ENCODE results near the gene SNAP47.

Gene SNAP47

GRCh38 chr1:227773558-227773957, 38.3 kb downstream of the SNAP47 start:
- TF ChIP-seq NFIC (IDR thresholded peaks at IDR 0.05): no peak

- TF ChIP-seq FOXM1 (IDR thresholded peaks at IDR 0.05; ENCODE audit: borderline replicate concordance, low read depth) (no peak), CEBPB (IDR thresholded peaks at IDR 0.05) (no peak), REST (IDR thresholded peaks at IDR 0.05; ENCODE audit: low read depth) (no peak), TAF1 (IDR thresholded peaks at IDR 0.05; ENCODE audit: low read depth) (no peak), EP300 (IDR thresholded peaks at IDR 0.05; ENCODE audit: borderline replicate concordance) (no peak), USF1 (IDR thresholded peaks at IDR 0.05) (no peak), NFIC (IDR thresholded peaks at IDR 0.05) (no peak), TCF12 (IDR thresholded peaks at IDR 0.05; ENCODE audit: low read depth) (no peak), MAX (IDR thresholded peaks at IDR 0.05) (no peak), RAD21 (IDR thresholded peaks at IDR 0.05; ENCODE audit: low read depth) (no peak)
Measured at GRCh38 chr1:227774051-227774731, 39.0 kb downstream of the SNAP47 start.

- no peak for TF ChIP-seq RAD21 (IDR thresholded peaks at IDR 0.05; ENCODE audit: low read depth)
- TF ChIP-seq NFIC (IDR thresholded peaks at IDR 0.05): no peak
- no peak for TF ChIP-seq YY1 (IDR thresholded peaks at IDR 0.05; ENCODE audit: low read depth)
- no peak for TF ChIP-seq TEAD4 (IDR thresholded peaks at IDR 0.05)
- no peak for TF ChIP-seq REST (IDR thresholded peaks at IDR 0.05; ENCODE audit: low read depth)
- TF ChIP-seq USF1 (IDR thresholded peaks at IDR 0.05): no peak
- no peak for TF ChIP-seq CREB1 (IDR thresholded peaks at IDR 0.05; ENCODE audit: low read depth)
- no peak for TF ChIP-seq MAX (IDR thresholded peaks at IDR 0.05)
- TF ChIP-seq EP300 (IDR thresholded peaks at IDR 0.05; ENCODE audit: borderline replicate concordance): no peak
- TF ChIP-seq ZBTB7A (IDR thresholded peaks at IDR 0.05; ENCODE audit: low read depth): no peak
- no peak for TF ChIP-seq FOXM1 (IDR thresholded peaks at IDR 0.05; ENCODE audit: borderline replicate concordance, low read depth)
- TF ChIP-seq CEBPB (IDR thresholded peaks at IDR 0.05): no peak
- TF ChIP-seq TAF1 (IDR thresholded peaks at IDR 0.05; ENCODE audit: low read depth): no peak
- TF ChIP-seq TCF12 (IDR thresholded peaks at IDR 0.05; ENCODE audit: low read depth): no peak
- no peak for TF ChIP-seq EGR1 (IDR thresholded peaks at IDR 0.05)
Measured at GRCh38 chr1:227774821-227775661, 39.8 kb downstream of the SNAP47 start.

- no peak for TF ChIP-seq RAD21 (IDR thresholded peaks at IDR 0.05; ENCODE audit: low read depth)
- no peak for TF ChIP-seq EP300 (IDR thresholded peaks at IDR 0.05; ENCODE audit: borderline replicate concordance)
- no peak for TF ChIP-seq TAF1 (IDR thresholded peaks at IDR 0.05; ENCODE audit: low read depth)
- TF ChIP-seq TEAD4 (IDR thresholded peaks at IDR 0.05): no peak
- TF ChIP-seq CREB1 (IDR thresholded peaks at IDR 0.05; ENCODE audit: low read depth): no peak
- no peak for TF ChIP-seq EGR1 (IDR thresholded peaks at IDR 0.05)
- no peak for TF ChIP-seq MAX (IDR thresholded peaks at IDR 0.05)
- no peak for TF ChIP-seq FOXM1 (IDR thresholded peaks at IDR 0.05; ENCODE audit: borderline replicate concordance, low read depth)
- TF ChIP-seq USF1 (IDR thresholded peaks at IDR 0.05): no peak
- TF ChIP-seq TCF12 (IDR thresholded peaks at IDR 0.05; ENCODE audit: low read depth): no peak
Measured at GRCh38 chr1:227775841-227776240, 40.6 kb downstream of the SNAP47 start.

GRCh38 chr1:227776331-227776771, 41.1 kb downstream of the SNAP47 start:
- TF ChIP-seq REST (IDR thresholded peaks at IDR 0.05; ENCODE audit: low read depth) (no peak), USF1 (IDR thresholded peaks at IDR 0.05) (no peak), RAD21 (IDR thresholded peaks at IDR 0.05; ENCODE audit: low read depth) (no peak), ZBTB7A (IDR thresholded peaks at IDR 0.05; ENCODE audit: low read depth) (no peak), NFIC (IDR thresholded peaks at IDR 0.05) (no peak; the same call in 1 of the 2 replicates), TEAD4 (IDR thresholded peaks at IDR 0.05) (no peak), CEBPB (IDR thresholded peaks at IDR 0.05) (no peak), EGR1 (IDR thresholded peaks at IDR 0.05) (no peak), TAF1 (IDR thresholded peaks at IDR 0.05; ENCODE audit: low read depth) (no peak), YY1 (IDR thresholded peaks at IDR 0.05; ENCODE audit: low read depth) (no peak), EP300 (IDR thresholded peaks at IDR 0.05; ENCODE audit: borderline replicate concordance) (peak; percentile 39; the same call in 1 of the 2 replicates), TCF12 (IDR thresholded peaks at IDR 0.05; ENCODE audit: low read depth) (no peak; the same call in 1 of the 2 replicates), FOXM1 (IDR thresholded peaks at IDR 0.05; ENCODE audit: borderline replicate concordance, low read depth) (0 out of 2 replicates have a peak, but pooled peaks have one; percentile 13), MAX (IDR thresholded peaks at IDR 0.05) (no peak), CREB1 (IDR thresholded peaks at IDR 0.05; ENCODE audit: low read depth) (no peak)
